Gastrocnemius medialis (tissue), 4 donors: ENCODE data around the gene COX5A. TPM values are rescaled to one million over a fixed set of nuclear protein-coding genes. Genes with fewer than 3 reads are reported as not detected.

Experiments
- ATAC-seq, 2 donors: fragments of 150-250 bp; one replicate each; pipeline ENCODE4 v1.9.1; 2016
- DNase-seq, 2 donors: peaks; one replicate each; pipeline ENCODE4 v3.0.0-alpha.2; 2019
- H3K27ac ChIP-seq, 4 donors: fragments of 200-600 bp; sonication (generic); 1 replicate in 1 of 4; 2 replicates in 3 of 4; pipeline ENCODE4 v1.5.1; 2016 to 2018; ENCODE audit warnings: mild to moderate bottlenecking in 2 of 4, moderate library complexity in 1 of 4
- H3K27me3 ChIP-seq, 3 donors: fragments of 200-600 bp; sonication (generic) in 2 of 3; 1 replicate in 1 of 3; 2 replicates in 2 of 3; pipeline versions ENCODE4 v1.5.1 to v1.6.0; 2016 to 2019; ENCODE audit warnings: mild to moderate bottlenecking in 1 of 3, moderate library complexity in 1 of 3
- H3K36me3 ChIP-seq, 2 donors: fragments of 200-600 bp; sonication (generic) in 1 of 2; one replicate each; pipeline ENCODE4 v1.5.1; 2017 to 2018
- H3K4me1 ChIP-seq, 2 donors: fragments of 200-600 bp; sonication (generic) in 1 of 2; one replicate each; pipeline ENCODE4 v1.5.1; 2016 to 2017; ENCODE audit warnings: mild to moderate bottlenecking in 2 of 2
- H3K4me3 ChIP-seq, 4 donors: fragments of 200-600 bp; sonication (generic) in 3 of 4; 1 replicate in 1 of 4; 2 replicates in 3 of 4; pipeline ENCODE4 v1.5.1; 2016 to 2019; ENCODE audit warnings: mild to moderate bottlenecking in 2 of 4
- H3K9me3 ChIP-seq, 3 donors: fragments of 200-600 bp; sonication (generic) in 2 of 3; 1 replicate in 1 of 3; 2 replicates in 2 of 3; pipeline ENCODE4 v1.5.1; 2016 to 2019
- POLR2A ChIP-seq, 2 donors: fragments of 450-650 bp; IDR thresholded peaks; one replicate each; pipeline ENCODE4 v1.6.1; 2017; ENCODE audit warnings: antibody characterized with exemption in 2 of 2, mild to moderate bottlenecking in 2 of 2, moderate library complexity in 2 of 2
- in situ Hi-C, 4 donors: fragments of 200-750 bp; cut with MboI; loops; one replicate each; pipeline versions ENCODE4 v1.15.0 to v1.8.0; 2017; ENCODE audit warnings: low sequenced_read_pairs in 4 of 4
- intact Hi-C: fragments of 100-400 bp; cut with DNase I; formaldehyde crosslinking; loops from one replicate; pipeline ENCODE4 v1.15.1; 2023; ENCODE audit warnings: low total_unique reads
- total RNA-seq, 4 donors: library from RNA; depleted of rRNA; stranded (reverse); fragments of >200 nt; gene quantifications; one replicate each; pipeline versions ENCODE4 v1.1.0 to v1.2.3, GENCODE V29; 2016
- TF ChIP-seq, protein P1 (sequence below), 5 experiments: fragments of 450-650 bp in 3 of 5; fragments of 200-600 bp in 2 of 5; sonication (generic) in 2 of 5; IDR thresholded peaks in 4 of 5; conservative IDR thresholded peaks in 1 of 5; 1 replicate in 4 of 5; 2 replicates in 1 of 5; pipeline ENCODE4 v1.5.1; 2016 to 2019; ENCODE audit warnings: antibody characterized with exemption in 5 of 5, mild to moderate bottlenecking in 3 of 5, moderate library complexity in 3 of 5

The COX5A gene
- total RNA-seq, 4 donors from 2014 or later, result 425 to 558 (median 512) TPM

DNA sequence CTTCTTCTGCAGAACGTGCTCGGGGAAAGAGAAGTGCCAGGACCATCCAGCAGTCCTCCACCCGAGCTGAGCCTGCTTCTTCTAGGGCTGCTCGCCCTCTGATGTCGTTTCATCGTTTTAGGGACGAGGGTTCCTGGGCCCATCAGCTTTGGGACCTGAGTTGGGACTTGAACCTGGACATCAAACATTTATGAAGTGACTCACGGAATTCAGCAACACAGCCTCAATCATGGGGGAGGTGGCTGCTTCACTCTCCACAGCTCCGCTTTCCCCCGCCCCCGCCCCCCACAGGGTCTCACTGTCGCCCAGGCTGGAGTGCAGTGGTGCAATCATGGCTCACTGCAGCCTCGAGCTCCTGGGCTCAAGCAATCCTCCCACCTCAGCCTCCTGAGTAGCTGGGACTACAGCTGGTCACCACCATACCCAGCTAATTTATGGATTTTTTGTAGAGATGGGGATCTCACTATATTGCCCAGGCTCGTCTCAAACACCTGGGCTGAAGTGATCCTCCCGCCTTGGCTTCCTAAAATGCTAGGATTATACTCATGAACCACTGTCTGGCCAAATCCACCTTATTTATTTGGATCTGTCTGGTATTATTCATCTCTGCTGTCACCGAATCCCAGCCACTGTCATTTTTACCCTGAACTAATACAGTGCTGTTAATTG, 64.0 kb downstream of the COX5A start:
- ATAC-seq, result peak in 1 of 2 donors; percentile 26
- intact Hi-C loops (loop anchor here (1.0 kb wide), 2 partner anchors 31 to 82 kb away; partner anchors contain the start of genes RPP25 and ULK3), in situ Hi-C loops (no loop called here)
- peak overlapping the region; percentile 74 to 91 (median 84) for H3K4me3 ChIP-seq
- no peak for DNase-seq
- H3K4me1 ChIP-seq, result peaks cover 34 to 45% of the 10 kb centered on the region in 2 donors
- no peaks in the 10 kb centered on the region for H3K9me3 ChIP-seq
- no peaks in the 10 kb centered on the region for H3K36me3 ChIP-seq
- peak overlapping the region; percentile 94 to 99 (median 96) for H3K27ac ChIP-seq
- TF ChIP-seq POLR2A (IDR thresholded peaks at IDR 0.05), result no peak
- TF ChIP-seq, protein P1, sequence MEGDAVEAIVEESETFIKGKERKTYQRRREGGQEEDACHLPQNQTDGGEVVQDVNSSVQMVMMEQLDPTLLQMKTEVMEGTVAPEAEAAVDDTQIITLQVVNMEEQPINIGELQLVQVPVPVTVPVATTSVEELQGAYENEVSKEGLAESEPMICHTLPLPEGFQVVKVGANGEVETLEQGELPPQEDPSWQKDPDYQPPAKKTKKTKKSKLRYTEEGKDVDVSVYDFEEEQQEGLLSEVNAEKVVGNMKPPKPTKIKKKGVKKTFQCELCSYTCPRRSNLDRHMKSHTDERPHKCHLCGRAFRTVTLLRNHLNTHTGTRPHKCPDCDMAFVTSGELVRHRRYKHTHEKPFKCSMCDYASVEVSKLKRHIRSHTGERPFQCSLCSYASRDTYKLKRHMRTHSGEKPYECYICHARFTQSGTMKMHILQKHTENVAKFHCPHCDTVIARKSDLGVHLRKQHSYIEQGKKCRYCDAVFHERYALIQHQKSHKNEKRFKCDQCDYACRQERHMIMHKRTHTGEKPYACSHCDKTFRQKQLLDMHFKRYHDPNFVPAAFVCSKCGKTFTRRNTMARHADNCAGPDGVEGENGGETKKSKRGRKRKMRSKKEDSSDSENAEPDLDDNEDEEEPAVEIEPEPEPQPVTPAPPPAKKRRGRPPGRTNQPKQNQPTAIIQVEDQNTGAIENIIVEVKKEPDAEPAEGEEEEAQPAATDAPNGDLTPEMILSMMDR (IDR thresholded peaks at IDR 0.05 in 4 of 5, conservative IDR thresholded peaks at IDR 0.05 in 1 of 5), result no peak
- H3K27me3 ChIP-seq, result no peaks in the 10 kb centered on the region

DNA sequence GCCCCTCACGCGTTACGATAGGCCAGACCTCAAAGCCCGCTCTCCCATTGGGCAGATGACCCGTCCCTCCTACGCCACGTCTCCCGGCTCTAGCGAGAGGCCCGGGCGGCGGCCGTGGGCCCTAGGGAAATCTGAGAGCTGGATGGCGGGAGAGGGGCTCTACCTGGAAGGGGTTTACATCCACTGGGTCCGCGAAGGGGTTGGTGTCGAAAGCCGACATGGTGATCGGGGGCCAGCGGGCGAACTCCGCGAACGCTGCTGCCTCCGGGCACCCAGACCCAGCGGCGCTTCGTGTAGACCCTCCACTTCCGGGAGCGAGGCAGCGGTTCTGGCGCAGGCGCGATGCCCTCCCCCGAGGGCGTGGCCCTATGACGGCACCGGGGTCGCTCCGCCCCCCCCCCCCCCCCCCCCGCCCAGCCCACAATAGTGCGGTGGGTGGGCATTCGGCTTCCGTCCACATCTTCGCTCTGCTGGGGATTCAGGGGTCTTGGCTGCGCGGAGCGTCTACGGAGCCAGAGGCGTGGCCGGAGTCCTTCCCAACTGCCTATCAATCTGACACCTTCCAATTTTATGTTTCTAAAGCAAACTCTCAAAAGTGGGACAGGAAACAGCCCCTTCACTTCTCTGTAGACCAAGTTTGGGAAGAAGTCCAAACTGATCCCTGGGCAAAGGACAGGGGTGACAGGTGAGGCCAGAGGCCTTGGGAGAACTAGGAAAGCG, 64.7 kb downstream of the COX5A start, which contains the start of gene SCAMP2:
SCAMP2 (minus strand) TSS at position 330 of the 720 bp plus-strand sequence; CDS start at position 220, 110 bp downstream.
- H3K4me3 ChIP-seq, result peak within 1 kb of the TSS; percentile 74 to 91 (median 84)
- H3K27ac ChIP-seq, result peak within 1 kb of the TSS; percentile 94 to 99 (median 96)
- H3K36me3 ChIP-seq, result no peaks in the 10 kb centered on the region
- intact Hi-C loops (loop anchor here (1.0 kb wide), 2 partner anchors 30 to 83 kb away; partner anchors contain the start of genes RPP25 and ULK3), in situ Hi-C loops (no loop called here)
- peak; percentile 90 to 94 for ATAC-seq
- H3K9me3 ChIP-seq, result no peaks in the 10 kb centered on the region
- TF ChIP-seq, protein P1 (IDR thresholded peaks at IDR 0.05 in 4 of 5, conservative IDR thresholded peaks at IDR 0.05 in 1 of 5), result peak in 1 of 5 experiments; percentile 12
- peak; percentile 82 to 90 for TF ChIP-seq POLR2A (IDR thresholded peaks at IDR 0.05)
- H3K27me3 ChIP-seq, result no peaks in the 10 kb centered on the region
- DNase-seq, result peak; percentile 94
- H3K4me1 ChIP-seq, result peaks cover 41 to 52% of the 10 kb centered on the region in 2 donors

DNA sequence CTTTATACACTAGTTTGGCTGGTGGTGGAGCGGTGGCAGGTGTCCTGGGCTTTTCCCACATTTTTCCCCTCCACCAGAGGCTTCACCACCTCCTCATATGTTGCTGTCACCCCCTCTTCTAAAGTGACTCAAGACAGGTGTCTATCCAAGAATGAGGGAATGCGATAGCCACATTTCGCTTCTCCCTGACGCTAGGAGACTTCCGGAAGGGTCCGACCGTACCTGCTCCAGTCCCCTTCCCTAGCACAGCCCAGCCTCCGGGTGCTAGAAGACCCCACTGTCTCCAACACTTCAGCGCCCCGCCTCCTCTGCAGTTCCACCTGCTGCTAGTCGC, 65.2 kb downstream of the COX5A start:
- DNase-seq, result no peak
- Histone ChIP-seq H3K27me3 (no peaks in the 10 kb centered on the region), H3K4me1 (peaks cover 46 to 57% of the 10 kb centered on the region in 2 donors), H3K36me3 (no peaks in the 10 kb centered on the region), H3K27ac (peak overlapping the region; percentile 94 to 99 (median 96)), H3K9me3 (no peaks in the 10 kb centered on the region), H3K4me3 (peak overlapping the region; percentile 74 to 91 (median 84))
- in situ Hi-C loops, result no loop called here
- ATAC-seq, result peak in 1 of 2 donors; percentile 1
- intact Hi-C loops, result loop anchor here (1.0 kb wide), 2 partner anchors 29 to 84 kb away; partner anchors contain the start of genes RPP25 and ULK3
- TF ChIP-seq, protein P1 (IDR thresholded peaks at IDR 0.05 in 4 of 5, conservative IDR thresholded peaks at IDR 0.05 in 1 of 5), result no peak
- TF ChIP-seq POLR2A (IDR thresholded peaks at IDR 0.05), result no peak

DNA sequence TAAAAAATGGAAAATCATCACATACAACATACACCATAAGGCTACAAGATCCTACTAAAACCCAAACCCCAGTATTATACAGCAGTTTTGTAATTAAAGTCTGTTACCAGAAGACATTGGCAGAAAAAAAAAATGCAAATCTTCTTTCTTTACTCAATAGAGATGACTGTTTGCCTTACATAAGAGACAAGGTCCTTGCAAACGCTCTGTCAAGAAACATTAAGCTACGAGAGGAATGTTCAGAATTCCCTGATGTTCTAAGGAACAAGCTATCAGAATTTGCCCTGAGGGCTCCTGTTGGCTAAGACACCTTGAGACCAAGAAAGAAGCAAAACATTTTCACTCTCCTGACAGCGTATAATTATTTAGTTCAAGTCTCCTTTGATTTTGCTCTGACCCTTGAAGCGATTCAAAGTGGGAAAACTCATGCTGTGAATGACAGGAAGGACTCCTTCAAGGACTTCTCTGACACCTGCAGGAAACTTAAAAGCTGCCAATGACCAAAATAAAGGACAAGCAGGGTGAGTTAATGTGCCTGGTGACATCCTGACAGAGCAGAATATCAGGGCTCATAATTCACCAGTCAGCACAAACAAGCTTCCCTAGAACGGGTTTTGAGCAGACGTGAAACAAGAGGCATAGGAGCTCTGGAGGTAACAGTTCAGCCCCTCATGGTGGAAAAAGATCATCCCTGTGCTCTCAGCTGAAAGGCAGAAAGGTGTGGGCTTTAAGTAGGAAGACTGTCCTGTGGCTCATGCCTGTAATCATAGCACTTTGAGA, 67.2 kb downstream of the COX5A start:
- no peak for DNase-seq
- TF ChIP-seq POLR2A (IDR thresholded peaks at IDR 0.05), result no peak
- TF ChIP-seq, protein P1 (IDR thresholded peaks at IDR 0.05 in 4 of 5, conservative IDR thresholded peaks at IDR 0.05 in 1 of 5), result no peak
- H3K27me3 ChIP-seq, result no peaks in the 10 kb centered on the region
- H3K4me3 ChIP-seq, result no peak overlapping the region
- no peak for ATAC-seq
- in situ Hi-C loops (no loop called here), intact Hi-C loops (no loop called here)
- peaks cover 64 to 74% of the 10 kb centered on the region in 2 donors for H3K4me1 ChIP-seq
- H3K36me3 ChIP-seq, result no peaks in the 10 kb centered on the region
- H3K9me3 ChIP-seq, result no peaks in the 10 kb centered on the region
- H3K27ac ChIP-seq, result peak overlapping the region; percentile 94 to 99 (median 96)
